ENCODE data around the gene PCSK2.

Gene PCSK2

DNA sequence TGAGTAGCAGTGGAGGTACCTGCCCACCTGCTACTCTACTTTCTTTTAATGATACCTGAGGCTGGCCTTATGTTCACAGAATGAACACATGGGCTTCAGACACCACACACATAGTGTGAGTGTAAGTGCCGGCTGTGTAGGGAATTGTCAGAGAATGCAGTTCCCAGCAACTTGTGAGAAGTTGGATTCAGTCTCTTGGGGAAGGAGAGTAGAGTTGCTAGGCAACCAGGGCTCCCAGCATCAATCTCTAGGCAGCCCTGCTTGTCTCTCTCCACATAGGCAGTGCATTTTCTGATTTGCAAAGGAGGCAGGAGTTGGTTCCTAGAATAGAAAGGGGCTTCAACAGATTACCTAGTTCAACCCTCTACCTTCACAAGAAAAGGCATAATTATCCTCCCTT, 230.2 kb downstream of the PCSK2 start:
- Histone ChIP-seq H3K4me3 (ENCODE audit: low read depth, low read length) (no peak overlapping the region), H3K4me1 (ENCODE audit: control insufficient read depth, insufficient read depth, low read length) (no peaks in the 10 kb centered on the region), H3K9me3 (ENCODE audit: control insufficient read depth, insufficient read depth, low read length) (no peaks in the 10 kb centered on the region), H3K36me3 (ENCODE audit: control insufficient read depth, insufficient read depth, low read length) (no peaks in the 10 kb centered on the region), H3K27me3 (ENCODE audit: control insufficient read depth, insufficient read depth, low read length) (no peaks in the 10 kb centered on the region), H3K9ac (ENCODE audit: low read depth, low read length) (no peak overlapping the region)

DNA sequence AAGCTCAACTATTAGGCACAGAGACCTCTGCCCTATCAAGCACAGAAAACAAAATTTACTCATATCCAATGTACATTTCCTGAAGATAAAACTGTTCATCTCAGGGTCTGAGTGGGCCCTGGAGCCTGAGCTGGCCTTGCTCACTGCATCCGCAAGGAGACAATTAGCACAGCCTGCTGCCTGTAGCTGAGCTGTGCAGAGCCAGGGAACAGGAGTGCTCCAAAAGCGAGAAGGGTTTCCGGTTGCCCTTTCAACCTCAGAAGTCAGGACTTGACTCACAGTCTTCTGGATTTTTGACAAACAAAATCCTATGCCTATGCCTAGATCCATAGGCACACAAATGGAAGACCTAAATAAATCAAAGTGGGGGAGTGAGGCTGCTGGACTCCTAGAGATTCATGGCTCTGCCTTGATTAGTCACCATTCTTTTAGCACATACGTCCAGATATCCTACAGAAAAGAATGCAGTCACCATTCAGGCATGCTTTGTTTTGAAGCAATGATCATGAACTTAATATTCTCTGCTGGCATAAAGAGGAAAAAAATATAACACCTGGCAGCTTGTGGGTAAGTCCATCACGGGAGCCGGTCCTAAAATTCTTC, 230.8 kb downstream of the PCSK2 start:
- H3K4me3 ChIP-seq (ENCODE audit: low read depth, low read length) = no peak overlapping the region
- H3K27me3 ChIP-seq (ENCODE audit: control insufficient read depth, insufficient read depth, low read length) = no peaks in the 10 kb centered on the region
- no peaks in the 10 kb centered on the region for H3K4me1 ChIP-seq (ENCODE audit: control insufficient read depth, insufficient read depth, low read length)
- H3K9me3 ChIP-seq (ENCODE audit: control insufficient read depth, insufficient read depth, low read length) = no peaks in the 10 kb centered on the region
- H3K9ac ChIP-seq (ENCODE audit: low read depth, low read length) = no peak overlapping the region
- no peaks in the 10 kb centered on the region for H3K36me3 ChIP-seq (ENCODE audit: control insufficient read depth, insufficient read depth, low read length)

DNA sequence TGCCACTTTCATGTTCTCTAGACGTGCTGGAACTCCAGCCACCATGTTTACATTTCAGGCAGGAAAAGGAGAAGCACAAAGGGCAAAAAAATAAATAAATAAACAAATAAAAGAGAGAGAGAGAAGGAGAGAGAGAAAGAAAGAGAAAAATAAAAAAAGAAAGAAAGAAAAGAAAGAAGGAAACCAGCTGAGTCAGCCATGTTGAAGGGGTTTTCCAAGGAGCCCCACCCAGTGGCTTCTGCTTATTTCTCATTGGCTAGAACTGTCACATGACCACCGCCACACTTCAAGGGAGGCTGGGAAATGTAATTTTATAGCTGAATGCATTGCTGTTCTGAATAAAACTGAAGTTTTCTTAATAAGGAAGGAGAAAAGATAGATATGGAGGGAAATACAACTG, 233.3 kb downstream of the PCSK2 start:
- Histone ChIP-seq H3K4me1 (ENCODE audit: control insufficient read depth, insufficient read depth, low read length) (no peaks in the 10 kb centered on the region), H3K4me3 (ENCODE audit: low read depth, low read length) (no peak overlapping the region)

DNA sequence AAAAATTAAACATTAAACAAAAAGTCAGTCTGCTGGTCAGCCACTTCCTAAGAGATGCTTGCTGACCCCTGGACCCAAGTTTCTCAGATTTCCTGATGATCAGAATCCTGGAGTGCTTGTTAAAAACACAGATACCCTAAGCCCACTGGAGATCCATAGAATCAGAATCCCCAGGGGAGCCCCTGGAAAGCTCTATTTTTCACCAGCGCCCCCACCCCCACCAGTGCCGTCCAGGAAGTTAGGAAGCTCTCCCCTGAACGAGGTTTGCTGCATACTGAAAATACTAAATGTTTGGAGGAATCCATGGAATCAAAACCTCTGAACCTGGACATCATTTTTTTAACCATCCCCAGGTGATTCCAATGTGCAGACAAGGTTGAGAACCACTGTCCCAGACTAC, 235.1 kb downstream of the PCSK2 start:
- Histone ChIP-seq H3K4me1 (ENCODE audit: control insufficient read depth, insufficient read depth, low read length) (no peaks in the 10 kb centered on the region), H3K9me3 (ENCODE audit: control insufficient read depth, insufficient read depth, low read length) (no peaks in the 10 kb centered on the region), H3K9ac (ENCODE audit: low read depth, low read length) (no peak overlapping the region), H3K27me3 (ENCODE audit: control insufficient read depth, insufficient read depth, low read length) (no peaks in the 10 kb centered on the region), H3K36me3 (ENCODE audit: control insufficient read depth, insufficient read depth, low read length) (no peaks in the 10 kb centered on the region), H3K4me3 (ENCODE audit: low read depth, low read length) (no peak overlapping the region)

More for the DNA sequence above, 233.3 kb downstream of the PCSK2 start:
- Histone ChIP-seq H3K9ac (ENCODE audit: low read depth, low read length) (no peak overlapping the region), H3K9me3 (ENCODE audit: control insufficient read depth, insufficient read depth, low read length) (no peaks in the 10 kb centered on the region), H3K27me3 (ENCODE audit: control insufficient read depth, insufficient read depth, low read length) (no peaks in the 10 kb centered on the region), H3K36me3 (ENCODE audit: control insufficient read depth, insufficient read depth, low read length) (no peaks in the 10 kb centered on the region)

DNA sequence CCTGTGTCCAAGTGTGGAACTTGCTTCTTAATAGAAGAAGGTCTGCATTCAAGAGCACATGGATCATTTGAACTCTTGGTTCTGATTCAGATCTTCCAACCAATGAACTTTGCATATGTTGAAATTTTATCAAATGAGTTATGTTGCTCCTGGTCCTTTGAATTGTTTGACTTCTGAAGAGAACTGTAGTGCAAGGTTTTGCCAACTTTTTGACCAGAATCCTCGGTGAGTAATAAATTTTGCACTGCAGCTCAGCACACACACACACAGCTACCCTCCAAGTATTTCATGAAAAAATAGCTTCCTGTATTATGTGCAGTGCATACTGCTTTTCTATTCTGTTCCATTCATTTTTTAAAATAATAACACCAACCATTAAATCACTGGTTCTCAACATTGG, 236.9 kb downstream of the PCSK2 start:
- no peaks in the 10 kb centered on the region for H3K4me1 ChIP-seq (ENCODE audit: control insufficient read depth, insufficient read depth, low read length)
- H3K27me3 ChIP-seq (ENCODE audit: control insufficient read depth, insufficient read depth, low read length) = no peaks in the 10 kb centered on the region
- no peaks in the 10 kb centered on the region for H3K9me3 ChIP-seq (ENCODE audit: control insufficient read depth, insufficient read depth, low read length)
- no peak overlapping the region for H3K9ac ChIP-seq (ENCODE audit: low read depth, low read length)
- no peak overlapping the region for H3K4me3 ChIP-seq (ENCODE audit: low read depth, low read length)
- H3K36me3 ChIP-seq (ENCODE audit: control insufficient read depth, insufficient read depth, low read length) = no peaks in the 10 kb centered on the region

DNA sequence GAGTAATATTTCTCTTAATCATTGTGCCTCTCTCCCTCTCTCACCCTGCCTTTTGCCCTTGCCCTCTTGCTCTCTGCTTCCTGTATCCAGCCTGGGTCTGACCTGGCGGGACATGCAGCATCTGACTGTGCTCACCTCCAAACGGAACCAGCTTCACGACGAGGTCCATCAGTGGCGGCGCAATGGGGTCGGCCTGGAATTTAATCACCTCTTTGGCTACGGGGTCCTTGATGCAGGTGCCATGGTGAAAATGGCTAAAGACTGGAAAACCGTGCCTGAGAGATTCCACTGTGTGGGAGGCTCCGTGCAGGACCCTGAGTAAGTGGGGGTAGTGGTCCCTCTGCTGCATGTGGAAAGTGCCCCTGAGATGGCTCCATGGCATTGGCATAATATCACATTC, 238.4 kb downstream of the PCSK2 start:
- Histone ChIP-seq H3K27me3 (ENCODE audit: control insufficient read depth, insufficient read depth, low read length) (no peaks in the 10 kb centered on the region), H3K4me3 (ENCODE audit: low read depth, low read length) (no peak overlapping the region), H3K36me3 (ENCODE audit: control insufficient read depth, insufficient read depth, low read length) (no peaks in the 10 kb centered on the region), H3K9ac (ENCODE audit: low read depth, low read length) (no peak overlapping the region), H3K9me3 (ENCODE audit: control insufficient read depth, insufficient read depth, low read length) (no peaks in the 10 kb centered on the region), H3K4me1 (ENCODE audit: control insufficient read depth, insufficient read depth, low read length) (no peaks in the 10 kb centered on the region)

DNA sequence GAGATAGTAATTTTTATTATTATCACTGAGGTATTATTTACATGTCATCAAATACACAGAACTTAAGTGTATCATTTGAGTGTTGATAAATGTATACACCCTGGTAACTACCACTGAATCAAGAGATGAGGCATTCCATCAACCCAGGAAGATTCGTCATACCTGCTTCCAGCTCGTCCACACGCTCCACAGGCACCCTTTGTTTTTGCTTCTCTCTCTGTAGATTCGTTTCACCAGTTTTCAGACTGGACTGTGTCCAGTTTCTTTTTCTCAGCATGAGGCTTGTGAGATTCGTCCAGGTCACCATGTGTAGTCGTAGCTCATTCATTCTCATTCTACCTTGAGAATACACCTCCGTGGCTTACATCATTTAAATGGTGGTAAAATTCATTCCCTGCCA, 239.8 kb downstream of the PCSK2 start:
- Histone ChIP-seq H3K9ac (ENCODE audit: low read depth, low read length) (no peak overlapping the region), H3K36me3 (ENCODE audit: control insufficient read depth, insufficient read depth, low read length) (no peaks in the 10 kb centered on the region), H3K9me3 (ENCODE audit: control insufficient read depth, insufficient read depth, low read length) (no peaks in the 10 kb centered on the region), H3K4me1 (ENCODE audit: control insufficient read depth, insufficient read depth, low read length) (no peaks in the 10 kb centered on the region), H3K4me3 (ENCODE audit: low read depth, low read length) (no peak overlapping the region), H3K27me3 (ENCODE audit: control insufficient read depth, insufficient read depth, low read length) (no peaks in the 10 kb centered on the region)

DNA sequence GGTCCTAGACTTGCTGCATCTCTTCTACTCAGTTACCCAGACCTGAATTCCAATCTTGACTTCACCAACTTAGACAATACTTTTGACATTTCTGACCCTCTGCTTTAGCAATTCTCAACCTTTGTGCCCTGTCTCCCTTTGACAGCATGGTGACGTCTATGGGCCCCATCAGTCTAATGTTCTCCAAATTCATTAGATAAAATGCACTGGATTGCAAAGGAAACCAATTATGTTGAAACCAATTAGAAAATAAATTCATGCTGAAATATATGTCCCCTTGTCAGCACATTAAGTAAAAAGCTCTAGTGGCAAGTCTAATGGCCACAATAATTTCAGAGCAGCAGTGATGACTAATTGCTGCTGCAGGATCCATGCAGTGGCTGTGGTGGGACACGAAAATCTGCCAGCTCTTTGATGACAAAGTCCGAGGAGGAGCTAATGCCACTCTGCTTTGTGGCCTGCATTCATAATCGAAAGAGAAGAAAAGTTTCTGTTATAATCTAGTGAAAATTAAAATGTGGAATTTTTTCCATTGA, 240.3 kb downstream of the PCSK2 start:
- Histone ChIP-seq H3K27me3 (ENCODE audit: control insufficient read depth, insufficient read depth, low read length) (no peaks in the 10 kb centered on the region), H3K36me3 (ENCODE audit: control insufficient read depth, insufficient read depth, low read length) (no peaks in the 10 kb centered on the region), H3K4me3 (ENCODE audit: low read depth, low read length) (no peak overlapping the region), H3K9me3 (ENCODE audit: control insufficient read depth, insufficient read depth, low read length) (no peaks in the 10 kb centered on the region), H3K9ac (ENCODE audit: low read depth, low read length) (no peak overlapping the region), H3K4me1 (ENCODE audit: control insufficient read depth, insufficient read depth, low read length) (no peaks in the 10 kb centered on the region)

DNA sequence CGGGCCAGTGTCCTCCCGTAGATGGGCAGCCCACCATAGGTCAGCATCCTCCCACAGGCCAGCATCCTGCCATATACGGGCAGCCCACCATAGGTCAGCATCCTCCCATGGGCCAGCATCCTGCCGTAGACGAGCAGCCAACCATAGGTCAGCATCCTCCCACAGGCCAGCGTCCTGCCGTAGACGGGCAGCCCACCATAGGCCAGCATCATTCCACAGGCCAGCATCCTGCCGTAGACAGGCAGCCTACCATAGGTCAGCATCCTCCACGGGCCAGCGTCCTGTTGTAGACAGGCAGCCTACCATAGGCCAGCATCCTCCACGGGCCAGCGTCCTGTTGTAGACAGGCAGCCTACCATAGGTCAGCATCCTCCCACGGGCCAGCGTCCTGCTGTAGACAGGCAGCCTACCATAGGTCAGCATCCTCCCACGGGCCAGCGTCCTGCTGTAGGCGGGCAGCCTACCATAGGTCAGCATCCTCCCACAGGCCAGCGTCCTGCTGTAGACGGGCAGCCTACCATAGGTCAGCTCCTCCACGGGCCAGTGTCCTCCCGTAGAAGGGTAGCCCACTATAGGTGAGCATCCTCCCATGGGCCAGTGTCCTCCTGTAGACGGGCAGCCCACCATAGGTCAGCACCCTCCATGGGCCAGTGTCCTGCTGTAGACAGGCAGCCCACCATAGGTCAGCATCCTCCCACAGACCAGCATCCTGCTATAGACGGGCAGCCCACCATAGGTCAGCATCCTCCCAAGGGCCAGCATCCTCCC, 241.4 kb downstream of the PCSK2 start:
- H3K27me3 ChIP-seq (ENCODE audit: control insufficient read depth, insufficient read depth, low read length) = no peaks in the 10 kb centered on the region
- H3K9ac ChIP-seq (ENCODE audit: low read depth, low read length) = no peak overlapping the region
- no peaks in the 10 kb centered on the region for H3K36me3 ChIP-seq (ENCODE audit: control insufficient read depth, insufficient read depth, low read length)
- no peaks in the 10 kb centered on the region for H3K9me3 ChIP-seq (ENCODE audit: control insufficient read depth, insufficient read depth, low read length)
- H3K4me3 ChIP-seq (ENCODE audit: low read depth, low read length) = no peak overlapping the region
- H3K4me1 ChIP-seq (ENCODE audit: control insufficient read depth, insufficient read depth, low read length) = no peaks in the 10 kb centered on the region

DNA sequence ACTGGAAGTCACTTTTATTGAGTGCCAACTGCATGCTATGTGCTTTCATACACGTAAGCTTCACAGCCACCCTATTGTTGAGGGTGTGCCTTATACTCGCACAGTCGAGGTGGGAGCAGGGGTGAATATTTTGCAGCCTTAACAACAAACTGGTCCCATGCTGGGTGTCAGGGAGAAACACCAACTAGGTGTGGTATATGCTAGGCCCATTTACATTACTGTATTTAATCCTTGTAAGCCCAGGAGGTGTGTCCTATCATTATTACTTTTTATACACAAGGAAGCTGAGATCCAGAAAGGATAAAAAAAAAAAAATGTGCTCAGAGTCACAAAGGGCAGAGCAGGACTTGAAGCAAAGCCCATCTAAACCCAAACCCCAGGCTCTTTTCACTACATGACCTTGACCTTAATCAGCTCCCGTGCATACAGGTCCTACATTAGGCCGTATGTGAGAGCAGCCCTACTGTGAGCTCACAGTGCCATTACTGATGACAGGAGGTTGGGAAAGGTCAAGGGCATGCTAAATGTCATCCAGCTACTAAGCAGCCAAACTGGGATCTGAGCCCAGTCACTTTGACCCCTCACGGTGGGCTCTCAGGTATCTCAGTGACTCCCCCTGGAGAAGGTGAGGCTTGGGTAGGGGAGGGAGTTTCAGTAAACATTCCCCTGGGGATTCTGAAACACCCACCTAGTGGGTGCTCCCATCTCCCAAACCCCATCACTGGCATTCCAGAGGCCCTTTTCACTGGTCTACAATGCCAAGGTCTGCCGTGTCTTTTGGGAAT, 242.6 kb downstream of the PCSK2 start:
- H3K4me1 ChIP-seq (ENCODE audit: control insufficient read depth, insufficient read depth, low read length) = no peaks in the 10 kb centered on the region
- H3K27me3 ChIP-seq (ENCODE audit: control insufficient read depth, insufficient read depth, low read length) = no peaks in the 10 kb centered on the region
- no peaks in the 10 kb centered on the region for H3K9me3 ChIP-seq (ENCODE audit: control insufficient read depth, insufficient read depth, low read length)
- no peak overlapping the region for H3K4me3 ChIP-seq (ENCODE audit: low read depth, low read length)
- no peaks in the 10 kb centered on the region for H3K36me3 ChIP-seq (ENCODE audit: control insufficient read depth, insufficient read depth, low read length)
- no peak overlapping the region for H3K9ac ChIP-seq (ENCODE audit: low read depth, low read length)

DNA sequence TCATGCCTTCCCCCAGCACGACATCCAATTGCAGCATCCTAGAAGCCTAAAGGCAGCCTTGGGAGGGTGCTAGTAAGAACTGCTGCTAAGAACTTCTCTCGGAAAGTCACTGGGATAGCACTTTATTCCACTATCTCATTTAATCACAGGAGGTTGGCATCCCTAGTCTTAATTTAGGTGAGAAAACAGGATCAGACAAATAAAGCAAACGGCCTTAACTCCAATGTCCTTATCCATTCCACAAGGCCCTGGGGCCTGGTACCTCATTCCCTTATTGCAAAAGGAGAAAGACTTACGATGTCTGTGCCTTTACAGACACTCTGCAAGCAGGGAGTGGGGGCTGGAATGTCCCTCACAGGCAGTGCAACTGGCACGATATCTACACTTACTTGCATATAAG, 243.7 kb downstream of the PCSK2 start:
- H3K9ac ChIP-seq (ENCODE audit: low read depth, low read length) = no peak overlapping the region
- no peaks in the 10 kb centered on the region for H3K27me3 ChIP-seq (ENCODE audit: control insufficient read depth, insufficient read depth, low read length)
- H3K4me3 ChIP-seq (ENCODE audit: low read depth, low read length) = no peak overlapping the region

More for the DNA sequence above, 243.7 kb downstream of the PCSK2 start:
- Histone ChIP-seq H3K36me3 (ENCODE audit: control insufficient read depth, insufficient read depth, low read length) (no peaks in the 10 kb centered on the region), H3K4me1 (ENCODE audit: control insufficient read depth, insufficient read depth, low read length) (no peaks in the 10 kb centered on the region), H3K9me3 (ENCODE audit: control insufficient read depth, insufficient read depth, low read length) (no peaks in the 10 kb centered on the region)
